Lung (tissue), 12 donors: Measurements from ENCODE around the gene STATH. TPM values are rescaled to one million over a fixed set of nuclear protein-coding genes. Genes with fewer than 3 reads are reported as not detected.

ENCODE experiments used
- ATAC-seq: fragments of 200-7000 bp; cut with Tn5 transposase; one replicate; pipeline ENCODE4 v1.9.1; 2020; ENCODE audit warnings: moderate number of reproducible peaks; ENCODE audit not compliant: insufficient read depth, low FRiP score
- DNase-seq, 3 donors: peaks; one replicate each; pipeline ENCODE4 v3.0.0-alpha.2; 2013 to 2017
- H3K27ac ChIP-seq, 2 donors: one replicate each; pipeline ENCODE4 v1.5.1; 2013; ENCODE audit warnings: mild to moderate bottlenecking in 2 of 2, moderate library complexity in 2 of 2, control low read depth in 1 of 2, inconsistent platforms in 1 of 2, low read depth in 1 of 2, low read length in 1 of 2
- H3K27me3 ChIP-seq, 3 donors: one replicate each; pipeline ENCODE4 v1.5.1; 2013; ENCODE audit warnings: low read length in 2 of 3; ENCODE audit not compliant: control insufficient read depth in 3 of 3, insufficient read depth in 3 of 3
- H3K36me3 ChIP-seq, 4 donors: one replicate each; pipeline ENCODE4 v1.5.1; 2013; ENCODE audit warnings: low read length in 4 of 4, mild to moderate bottlenecking in 1 of 4, moderate library complexity in 1 of 4; ENCODE audit not compliant: control insufficient read depth in 4 of 4, insufficient read depth in 4 of 4
- H3K4me1 ChIP-seq, 5 donors: one replicate each; pipeline ENCODE4 v1.5.1; 2013; ENCODE audit warnings: low read length in 5 of 5, mild to moderate bottlenecking in 2 of 5, moderate library complexity in 1 of 5; ENCODE audit not compliant: control insufficient read depth in 5 of 5, insufficient read depth in 5 of 5
- H3K4me3 ChIP-seq: one replicate; pipeline ENCODE4 v1.5.1; 2013; ENCODE audit warnings: mild to moderate bottlenecking, control low read depth, moderate library complexity
- H3K9ac ChIP-seq, 2 donors: one replicate each; pipeline ENCODE4 v1.5.1; 2013; ENCODE audit warnings: low read length in 2 of 2, control low read depth in 1 of 2; ENCODE audit not compliant: insufficient read depth in 1 of 2
- H3K9me3 ChIP-seq, 4 donors: one replicate each; pipeline ENCODE4 v1.5.1; 2013; ENCODE audit warnings: low read length in 3 of 4, mild to moderate bottlenecking in 1 of 4, moderate library complexity in 1 of 4; ENCODE audit not compliant: control insufficient read depth in 4 of 4, insufficient read depth in 3 of 4
- CTCF ChIP-seq: IDR thresholded peaks from 2 replicates; pipeline ENCODE4 v1.5.1; 2012; ENCODE audit warnings: mild to moderate bottlenecking; ENCODE audit errors: control extremely low read depth, extremely low read depth
- WGBS, 2 donors: extraction: QIAGEN DNeasy Blood & Tissue Kit; methylation state at CpG; one replicate each; pipeline ENCODE4 v1.1.7; 2013; 5-methylcytosine and 5-hydroxymethylcytosine counted together
- polyA plus RNA-seq, 2 donors: library from polyadenylated mRNA; stranded (reverse); fragments of 200-250 nt; gene quantifications; one replicate each; pipeline ENCODE4 v1.2.1, GENCODE V29; 2013
- total RNA-seq, 2 donors: library from RNA; depleted of rRNA in 1 of 2; stranded (reverse); fragments of >200 nt in 1 of 2; gene quantifications; one replicate each; pipeline ENCODE4 v1.2.1, GENCODE V29; 2014 to 2021
- donor health status: control.
- donor health status: control.
- donor health status: Bipolar disorder and iron deficiency.
- donor health status: healthy.
- donor health status: DM: yes; HTN: yes; CAD: no.

The STATH gene
- total and polyA plus RNA-seq, 4 donors = not detected

- H3K9me3 ChIP-seq = no peaks in the 10 kb centered on the region
- H3K9ac ChIP-seq = no peak overlapping the region
- no peaks in the 10 kb centered on the region for H3K36me3 ChIP-seq
- H3K27me3 ChIP-seq = no peaks in the 10 kb centered on the region
- H3K27ac ChIP-seq = no peak overlapping the region
- H3K4me3 ChIP-seq = no peak overlapping the region
- DNase-seq (no peak), ATAC-seq (no peak)
- 23 to 46% methylated on average over 1 of the region's 1 CpG for WGBS, 2 donors
- no peak for TF ChIP-seq CTCF
- no peaks in the 10 kb centered on the region for H3K4me1 ChIP-seq
These were observed 25.7 kb upstream of the STATH start for GRCh38 chr4:69970071-69970470.

- Histone ChIP-seq H3K9me3 (no peaks in the 10 kb centered on the region), H3K4me3 (no peak overlapping the region), H3K27me3 (no peaks in the 10 kb centered on the region), H3K36me3 (no peaks in the 10 kb centered on the region), H3K27ac (no peak overlapping the region), H3K9ac (no peak overlapping the region), H3K4me1 (peaks cover 0 to 4% (median 0%) of the 10 kb centered on the region in 5 donors)
- ATAC-seq = no peak
- no peak for TF ChIP-seq CTCF
- peak in 2 of 3 donors; percentile 17 to 57 for DNase-seq
- WGBS, 2 donors = 82 to 86% methylated on average over 1 of the region's 1 CpG
These were observed 21.1 kb upstream of the STATH start for GRCh38 chr4:69974631-69975030.

- ATAC-seq = no peak
- Histone ChIP-seq H3K4me3 (no peak overlapping the region), H3K9ac (no peak overlapping the region), H3K27ac (no peak overlapping the region), H3K4me1 (peaks cover 0 to 4% (median 0%) of the 10 kb centered on the region in 5 donors), H3K9me3 (no peaks in the 10 kb centered on the region), H3K27me3 (no peaks in the 10 kb centered on the region), H3K36me3 (no peaks in the 10 kb centered on the region)
- peak in 2 of 3 donors; percentile 8 to 27 for DNase-seq
- no peak for TF ChIP-seq CTCF
These were observed 18.2 kb upstream of the STATH start for GRCh38 chr4:69977582-69977981.

GRCh38 chr4:69984030-69984443, 11.7 kb upstream of the STATH start:
- DNase-seq = peak; percentile 67 to 89 (median 74)
- no peak for TF ChIP-seq CTCF

More at GRCh38 chr4:69984030-69984443, 11.7 kb upstream of the STATH start:
- Histone ChIP-seq H3K4me3 (no peak overlapping the region), H3K36me3 (no peaks in the 10 kb centered on the region), H3K9ac (no peak overlapping the region), H3K27ac (no peak overlapping the region), H3K27me3 (no peaks in the 10 kb centered on the region), H3K4me1 (peaks cover 0 to 13% (median 2%) of the 10 kb centered on the region in 5 donors), H3K9me3 (no peaks in the 10 kb centered on the region)
- ATAC-seq = no peak
- 33 to 60% methylated on average over 2 of the region's 2 CpGs for WGBS, 2 donors
